Prostate gland (tissue), 2 donors: ENCODE measurements around the gene SEC11A.

Experiments used
- CTCF ChIP-seq, 4 experiments: fragments of 200-600 bp in 2 of 4; fragments of 450-650 bp in 2 of 4; sonication (generic) in 2 of 4; IDR thresholded peaks; 1 replicate in 3 of 4; 2 replicates in 1 of 4; pipeline ENCODE4 v1.5.1; 2016 to 2019; ENCODE audit warnings: antibody characterized with exemption in 4 of 4, mild to moderate bottlenecking in 2 of 4, moderate library complexity in 2 of 4
- POLR2A ChIP-seq: fragments of 450-650 bp; IDR thresholded peaks from one replicate; pipeline ENCODE4 v1.6.1; 2016; ENCODE audit warnings: antibody characterized with exemption, mild to moderate bottlenecking
- POLR2AphosphoS5 ChIP-seq: sonication (generic); formaldehyde crosslinking; IDR thresholded peaks from one replicate; pipeline ENCODE4 v1.6.1; 2017; ENCODE audit warnings: antibody characterized with exemption

- TF ChIP-seq POLR2A (no peak), CTCF (IDR thresholded peaks at IDR 0.05) (no peak), POLR2AphosphoS5 (no peak)
These were observed 49.6 kb downstream of the SEC11A start for GRCh38 chr15:84666373-84666772.
